B cell (primary cell): ENCODE results near the gene APOBEC3C.

Source experiments
- CTCF ChIP-seq: fragments of 200-600 bp; IDR thresholded peaks from one replicate; pipeline ENCODE4 v1.8.0; 2022; ENCODE audit warnings: antibody characterized with exemption, mild to moderate bottlenecking
- EZH2 ChIP-seq: IDR thresholded peaks from 2 replicates; pipeline ENCODE4 v1.6.1; 2012; ENCODE audit warnings: borderline replicate concordance, low read depth, mild to moderate bottlenecking, moderate library complexity, low read length; ENCODE audit not compliant: insufficient read depth, poor library complexity, severe bottlenecking

- no peak for TF ChIP-seq CTCF
- TF ChIP-seq EZH2, result no peak
Observed at GRCh38 chr22:38966380-38966702, 47.7 kb upstream of the APOBEC3C start.
